ENCODE data around the gene SEPTIN5.

SEPTIN5 gene

GRCh38 chr22:19761725-19762567, 47.6 kb downstream of the SEPTIN5 start:
- peak; percentile 25 for DNase-seq (ENCODE audit: low read depth)
- no peak for TF ChIP-seq CTCF (IDR thresholded peaks at IDR 0.05; ENCODE audit: control insufficient read depth, extremely low read depth, insufficient read depth)
- peak overlapping the region; percentile 75 for H3K4me3 ChIP-seq (ENCODE audit: low read depth, low read length)

- H3K4me3 ChIP-seq (ENCODE audit: low read depth, low read length): peak overlapping the region; percentile 75
- no peak for TF ChIP-seq CTCF (IDR thresholded peaks at IDR 0.05; ENCODE audit: control insufficient read depth, extremely low read depth, insufficient read depth)
- no peak for DNase-seq (ENCODE audit: low read depth)
Measured at GRCh38 chr22:19762568-19763457, 48.5 kb downstream of the SEPTIN5 start.

GRCh38 chr22:19763458-19764298, 49.4 kb downstream of the SEPTIN5 start:
- no peak overlapping the region for H3K4me3 ChIP-seq (ENCODE audit: low read depth, low read length)
- no peak for TF ChIP-seq CTCF (IDR thresholded peaks at IDR 0.05; ENCODE audit: control insufficient read depth, extremely low read depth, insufficient read depth)
- DNase-seq (ENCODE audit: low read depth): no peak

GRCh38 chr22:19764299-19764593, 49.9 kb downstream of the SEPTIN5 start:
- H3K4me3 ChIP-seq (ENCODE audit: low read depth, low read length): no peak overlapping the region
- no peak for DNase-seq (ENCODE audit: low read depth)
- no peak for TF ChIP-seq CTCF (IDR thresholded peaks at IDR 0.05; ENCODE audit: control insufficient read depth, extremely low read depth, insufficient read depth)

- no peak for TF ChIP-seq CTCF (IDR thresholded peaks at IDR 0.05; ENCODE audit: control insufficient read depth, extremely low read depth, insufficient read depth)
- DNase-seq (ENCODE audit: low read depth): no peak
- H3K4me3 ChIP-seq (ENCODE audit: low read depth, low read length): no peak overlapping the region
Measured at GRCh38 chr22:19764636-19765476, 50.6 kb downstream of the SEPTIN5 start.
